ENCODE measurements around the gene PACS2. TPM values are rescaled to one million over a fixed set of nuclear protein-coding genes. Genes with fewer than 3 reads are reported as not detected.
"Not testable (repeated sequence)": the region's sequence is repeated elsewhere in the genome, so short reads cannot be mapped to it uniquely, and the experiment has no call there.

Gene PACS2
- total RNA-seq, 1 donor from 2014 or later = 48.0 TPM

DNA sequence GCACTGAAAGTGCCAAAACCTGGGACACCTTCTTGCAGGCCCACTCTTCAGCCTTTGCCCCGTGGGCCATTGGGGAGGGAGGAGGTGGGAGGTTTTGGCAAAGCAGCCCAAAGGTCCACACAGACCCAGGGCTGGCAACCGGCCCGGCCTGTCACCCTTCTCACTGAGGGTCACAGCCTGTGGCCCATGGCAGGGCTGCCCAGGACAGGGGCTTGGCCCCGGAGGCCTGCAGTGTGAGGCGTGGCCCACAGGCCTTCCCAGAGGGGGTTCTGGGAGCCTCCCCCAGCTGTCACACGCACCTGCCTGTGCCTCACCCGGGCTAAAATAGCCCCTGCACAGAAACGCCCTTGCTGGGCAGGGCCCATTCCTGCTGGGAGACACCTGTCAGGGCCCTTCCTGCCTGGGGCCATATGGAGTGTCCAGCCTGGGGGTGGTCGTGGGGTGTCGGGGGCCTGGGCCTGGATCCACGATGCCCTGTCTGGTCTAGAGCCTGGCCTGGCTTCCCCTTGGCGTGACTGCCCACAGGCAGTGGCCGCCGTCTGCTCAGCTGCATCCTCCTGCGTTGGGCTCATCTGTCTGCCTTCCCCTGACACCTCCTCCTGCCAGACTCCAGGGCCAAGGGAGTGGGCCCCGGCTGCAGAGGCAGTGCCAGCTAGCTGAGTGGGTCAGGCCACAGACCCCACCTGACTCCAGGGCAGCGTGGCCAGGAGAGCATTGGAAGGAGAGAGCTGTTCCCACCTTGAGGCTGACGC lies 19.2 kb downstream of the PACS2 start:
- POLR2A ChIA-PET = no interaction called here
- no peaks in the 10 kb centered on the region for H3K9me3 Mint-ChIP-seq
- CTCF ChIA-PET = no interaction called here
- no peaks in the 10 kb centered on the region for H3K27me3 Mint-ChIP-seq
- H3K27ac Mint-ChIP-seq = no peak overlapping the region
- intact Hi-C loops (cut with micrococcal nuclease) = no loop called here
- no peaks in the 10 kb centered on the region for H3K36me3 Mint-ChIP-seq (ENCODE audit: low read depth)
- TF ChIP-seq, protein P1, sequence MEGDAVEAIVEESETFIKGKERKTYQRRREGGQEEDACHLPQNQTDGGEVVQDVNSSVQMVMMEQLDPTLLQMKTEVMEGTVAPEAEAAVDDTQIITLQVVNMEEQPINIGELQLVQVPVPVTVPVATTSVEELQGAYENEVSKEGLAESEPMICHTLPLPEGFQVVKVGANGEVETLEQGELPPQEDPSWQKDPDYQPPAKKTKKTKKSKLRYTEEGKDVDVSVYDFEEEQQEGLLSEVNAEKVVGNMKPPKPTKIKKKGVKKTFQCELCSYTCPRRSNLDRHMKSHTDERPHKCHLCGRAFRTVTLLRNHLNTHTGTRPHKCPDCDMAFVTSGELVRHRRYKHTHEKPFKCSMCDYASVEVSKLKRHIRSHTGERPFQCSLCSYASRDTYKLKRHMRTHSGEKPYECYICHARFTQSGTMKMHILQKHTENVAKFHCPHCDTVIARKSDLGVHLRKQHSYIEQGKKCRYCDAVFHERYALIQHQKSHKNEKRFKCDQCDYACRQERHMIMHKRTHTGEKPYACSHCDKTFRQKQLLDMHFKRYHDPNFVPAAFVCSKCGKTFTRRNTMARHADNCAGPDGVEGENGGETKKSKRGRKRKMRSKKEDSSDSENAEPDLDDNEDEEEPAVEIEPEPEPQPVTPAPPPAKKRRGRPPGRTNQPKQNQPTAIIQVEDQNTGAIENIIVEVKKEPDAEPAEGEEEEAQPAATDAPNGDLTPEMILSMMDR (IDR thresholded peaks at IDR 0.05) = no peak
- no peak overlapping the region for H3K4me3 Mint-ChIP-seq
- peaks cover 17% of the 10 kb centered on the region for H3K4me1 Mint-ChIP-seq
- DNase-seq (no peak), ATAC-seq (ENCODE audit: low read depth) (no peak)

DNA sequence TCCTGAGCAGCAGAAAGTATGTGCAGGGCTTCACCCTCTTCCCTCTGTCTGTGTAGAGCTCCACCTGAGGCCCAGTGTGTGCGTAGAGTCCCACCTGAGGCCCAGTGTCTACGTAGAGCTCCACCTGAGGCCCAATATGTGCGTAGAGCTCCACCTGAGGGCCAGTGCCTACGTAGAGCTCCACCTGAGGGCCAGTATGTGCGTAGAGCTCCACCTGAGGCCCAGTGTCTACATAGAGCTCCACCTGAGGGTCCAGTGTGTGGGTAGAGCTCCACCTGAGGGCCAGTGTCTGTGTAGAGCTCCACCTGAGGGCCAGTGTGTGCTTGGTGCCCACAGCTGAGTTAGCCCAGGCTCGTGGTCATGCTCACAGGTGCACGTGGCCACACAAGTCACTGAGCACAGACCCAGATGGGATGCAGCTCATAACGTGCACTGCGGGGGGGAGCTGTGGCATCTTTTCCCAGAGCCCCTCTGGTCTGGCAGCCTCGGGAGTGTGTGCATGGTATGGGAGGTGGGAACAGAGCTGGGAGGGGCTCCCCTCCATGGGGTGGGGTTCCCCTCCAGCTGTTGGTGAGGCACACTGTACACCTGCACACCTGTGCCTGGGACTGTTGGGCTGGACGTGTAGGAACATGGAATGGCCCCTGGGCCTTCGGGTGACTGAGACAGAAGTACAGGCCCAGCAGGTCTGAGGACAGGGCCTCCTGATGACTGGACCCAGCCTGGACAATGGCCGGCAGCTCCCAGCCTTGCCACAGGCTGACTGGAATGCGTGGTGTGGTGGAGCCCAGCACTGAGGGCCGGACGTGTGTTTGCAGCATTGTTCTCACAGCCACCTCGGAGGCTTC lies 20.1 kb downstream of the PACS2 start:
- ChIA-PET POLR2A (interaction anchor here (0.6 kb wide), 1 partner anchor 17 kb away, joined by 5 read pairs; no protein-coding TSS in a partner anchor), CTCF (no interaction called here)
- DNase-seq (no peak), ATAC-seq (ENCODE audit: low read depth) (no peak)
- Mint-ChIP-seq H3K27me3 (no peaks in the 10 kb centered on the region), H3K27ac (no peak overlapping the region), H3K4me3 (no peak overlapping the region), H3K36me3 (ENCODE audit: low read depth) (no peaks in the 10 kb centered on the region), H3K9me3 (no peaks in the 10 kb centered on the region), H3K4me1 (peaks cover 16% of the 10 kb centered on the region)
- TF ChIP-seq, protein P1 (IDR thresholded peaks at IDR 0.05) = no peak
- intact Hi-C loops (cut with micrococcal nuclease) = no loop called here

GRCh38 chr14:105335231-105335542 lies 20.6 kb downstream of the PACS2 start:
- H3K4me3 Mint-ChIP-seq; H3K27me3 Mint-ChIP-seq; H3K36me3 Mint-ChIP-seq (ENCODE audit: low read depth); CTCF ChIA-PET; ATAC-seq (ENCODE audit: low read depth); intact Hi-C loops (cut with micrococcal nuclease); H3K9me3 Mint-ChIP-seq; DNase-seq; H3K27ac Mint-ChIP-seq: not testable (repeated sequence)
- peaks cover 16% of the 10 kb centered on the region for H3K4me1 Mint-ChIP-seq
- POLR2A ChIA-PET = interaction anchor here (0.6 kb wide), 1 partner anchor 16 kb away, joined by 5 read pairs; no protein-coding TSS in a partner anchor

- DNase-seq = no peak
- Mint-ChIP-seq H3K4me1 (peaks cover 9% of the 10 kb centered on the region), H3K4me3 (no peak overlapping the region), H3K27me3 (no peaks in the 10 kb centered on the region), H3K27ac (no peak overlapping the region), H3K36me3 (ENCODE audit: low read depth) (no peaks in the 10 kb centered on the region), H3K9me3 (no peaks in the 10 kb centered on the region)
- TF ChIP-seq, protein P1 (IDR thresholded peaks at IDR 0.05) = no peak
- CTCF ChIA-PET = no interaction called here
- intact Hi-C loops (cut with micrococcal nuclease) = no loop called here
- no peak for ATAC-seq (ENCODE audit: low read depth)
- POLR2A ChIA-PET = no interaction called here
Observed at GRCh38 chr14:105335735-105336476, 21.4 kb downstream of the PACS2 start.

DNA sequence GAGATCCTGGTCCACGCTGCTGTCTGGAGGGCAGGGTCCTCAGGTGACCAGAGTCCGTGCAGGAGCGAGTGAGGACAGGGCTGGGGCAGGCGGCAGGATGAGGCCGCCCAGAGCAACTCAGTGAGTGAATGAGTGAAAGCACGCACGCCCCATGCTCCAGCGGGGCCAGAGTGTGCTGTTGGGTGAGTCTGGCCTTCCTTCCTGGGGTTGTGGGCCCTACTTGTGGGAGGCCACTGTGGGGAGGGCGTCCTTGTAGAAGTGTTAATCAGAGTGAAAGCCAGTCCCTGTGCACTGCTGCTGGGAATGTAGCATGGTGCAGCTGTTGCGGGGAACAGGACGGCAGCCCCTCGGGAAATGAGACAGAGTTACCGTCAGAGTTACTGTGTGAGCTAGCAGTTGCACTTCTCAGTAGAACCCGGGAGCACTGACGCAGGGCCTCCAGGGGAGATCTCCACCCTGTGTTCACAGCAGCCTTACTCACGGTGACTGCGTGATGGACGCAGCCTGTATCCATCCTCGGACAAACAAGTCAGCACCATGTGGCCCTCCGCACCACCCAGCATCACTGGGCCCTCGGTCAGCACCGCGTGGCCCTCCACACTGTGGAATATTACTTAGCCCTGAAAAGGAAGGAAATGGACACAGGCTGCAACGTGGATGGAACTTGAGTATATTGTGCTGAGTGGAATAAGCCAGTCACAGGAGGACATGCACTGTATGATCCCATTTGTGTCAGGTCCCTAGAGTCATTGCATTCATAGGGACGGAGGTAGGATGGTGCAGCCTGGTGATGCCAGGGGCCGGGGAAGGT lies 22.1 kb downstream of the PACS2 start:
- Mint-ChIP-seq H3K4me1 (peaks cover 7% of the 10 kb centered on the region), H3K27ac (no peak overlapping the region), H3K36me3 (ENCODE audit: low read depth) (no peaks in the 10 kb centered on the region), H3K27me3 (no peaks in the 10 kb centered on the region), H3K4me3 (no peak overlapping the region), H3K9me3 (no peaks in the 10 kb centered on the region)
- POLR2A ChIA-PET = no interaction called here
- intact Hi-C loops (cut with micrococcal nuclease) = no loop called here
- CTCF ChIA-PET = no interaction called here
- TF ChIP-seq, protein P1 (IDR thresholded peaks at IDR 0.05) = no peak
- DNase-seq = no peak
- no peak for ATAC-seq (ENCODE audit: low read depth)

Data from activated B cell treated with CpG ODN at 0.5 μM for 24 hours (primary cell).